Measurements from ENCODE around the gene TCEAL1.

GRCh38 chrX:103651151-103651773, 22.5 kb downstream of the TCEAL1 start:
- TF ChIP-seq CTCF (IDR thresholded peaks at IDR 0.05; ENCODE audit: low read depth, low read length, poor library complexity, severe bottlenecking) (no peak), EZH2phosphoT487 (IDR thresholded peaks at IDR 0.05; ENCODE audit: borderline replicate concordance, low read length) (no peak)
